IMR-90 (cell line): ENCODE data around the gene MAB21L4. TPM values are rescaled to one million over a fixed set of nuclear protein-coding genes. Genes with fewer than 3 reads are reported as not detected.

Experiments used
- ATAC-seq: fragments of 200-7000 bp; cut with Tn5 transposase; 2 replicates; pipeline ENCODE4 v1.9.1; 2020; ENCODE audit warnings: low read depth, mild to moderate bottlenecking, moderate library complexity
- BruUV-seq: library from RNA; stranded (reverse); fragments of 400-500 nt; replicated peaks from 2 replicates; lab custom pipeline; 2021; lab: Mats Ljungman, UMichigan
- CTCF ChIA-PET: fragments of 300-600 bp; formaldehyde crosslinking; extraction: SDS; loops from one replicate; lab custom pipeline; 2021; ENCODE audit warnings: antibody characterized with exemption; lab: Yijun Ruan, JAX
- POLR2A ChIA-PET: fragments of 300-600 bp; sonication (Branson Sonifier 250); formaldehyde crosslinking; loops from one replicate; lab custom pipeline; 2022; ENCODE audit warnings: antibody characterized with exemption; ENCODE audit not compliant: unreplicated experiment; lab: Charles Lee
- DNase-seq: peaks from one replicate; pipeline ENCODE4 v3.0.0; 2013
- H2AFZ ChIP-seq: replicated peaks from 2 replicates; pipeline ENCODE3; 2013; ENCODE audit warnings: low read length, mild to moderate bottlenecking; ENCODE audit not compliant: poor library complexity
- H2AK5ac ChIP-seq: 2 replicates; pipeline ENCODE4 v1.6.1; 2013; ENCODE audit warnings: low read depth, low read length, inconsistent platforms
- H2AK9ac ChIP-seq: replicated peaks from 2 replicates; pipeline ENCODE3; 2013; ENCODE audit warnings: mild to moderate bottlenecking, low read depth, low read length, moderate library complexity; ENCODE audit not compliant: poor library complexity
- H2BK120ac ChIP-seq: 2 replicates; pipeline ENCODE4 v1.6.1; 2013; ENCODE audit warnings: low read depth, low read length, inconsistent platforms
- H2BK15ac ChIP-seq: 3 replicates; pipeline ENCODE4 v1.6.1; 2013; ENCODE audit warnings: low read depth, low read length, inconsistent platforms
- H2BK20ac ChIP-seq: 2 replicates; pipeline ENCODE4 v1.6.1; 2013; ENCODE audit warnings: low read depth, mild to moderate bottlenecking, inconsistent platforms, low read length, moderate library complexity
- H2BK5ac ChIP-seq: 2 replicates; pipeline ENCODE4 v1.6.1; 2013; ENCODE audit warnings: mild to moderate bottlenecking, low read depth, low read length, inconsistent platforms; ENCODE audit not compliant: poor library complexity, severe bottlenecking
- H3K14ac ChIP-seq: replicated peaks from 2 replicates; pipeline ENCODE4 v1.6.1; 2013; ENCODE audit warnings: low read depth, low read length, inconsistent platforms
- H3K18ac ChIP-seq: 2 replicates; pipeline ENCODE4 v1.6.1; 2013; ENCODE audit warnings: low read depth, low read length, control low read depth
- H3K23ac ChIP-seq: 2 replicates; pipeline ENCODE4 v1.6.1; 2013; ENCODE audit warnings: low read depth, low read length, inconsistent platforms
- H3K27ac ChIP-seq: 2 replicates; pipeline ENCODE4 v1.5.1; 2013; ENCODE audit warnings: mild to moderate bottlenecking, control low read depth, low read length; ENCODE audit not compliant: insufficient read depth
- H3K27me3 ChIP-seq: 2 replicates; pipeline ENCODE4 v1.6.1; 2013; ENCODE audit warnings: low read length; ENCODE audit not compliant: control insufficient read depth, insufficient read depth
- H3K36me3 ChIP-seq: 2 replicates; pipeline ENCODE4 v1.6.1; 2013; ENCODE audit warnings: low read length, mixed read lengths; ENCODE audit not compliant: control insufficient read depth, insufficient read depth
- H3K4ac ChIP-seq: 2 replicates; pipeline ENCODE4 v1.6.1; 2013; ENCODE audit warnings: low read depth, low read length, inconsistent platforms
- H3K4me1 ChIP-seq: 2 replicates; pipeline ENCODE4 v1.6.1; 2013; ENCODE audit warnings: low read length, mixed read lengths; ENCODE audit not compliant: control insufficient read depth, insufficient read depth
- H3K4me2 ChIP-seq: 2 replicates; pipeline ENCODE4 v1.6.1; 2013; ENCODE audit warnings: low read depth, mild to moderate bottlenecking, control low read depth, low read length, moderate library complexity
- H3K4me3 ChIP-seq: 2 replicates; pipeline ENCODE4 v1.5.1; 2013; ENCODE audit warnings: low read depth, mild to moderate bottlenecking, control low read depth, low read length, moderate library complexity; ENCODE audit not compliant: insufficient read depth
- H3K56ac ChIP-seq: 2 replicates; pipeline ENCODE4 v1.6.1; 2013; ENCODE audit warnings: low read length, inconsistent platforms; ENCODE audit not compliant: insufficient read depth; ENCODE audit errors: extremely low read depth
- H3K79me1 ChIP-seq, 2 experiments: 2 replicates each; pipeline ENCODE4 v1.6.1; 2013; ENCODE audit warnings: low read length in 2 of 2, inconsistent platforms in 1 of 2, low read depth in 1 of 2
- H3K9ac ChIP-seq: 2 replicates; pipeline ENCODE4 v1.6.1; 2013; ENCODE audit warnings: low read depth, low read length, control low read depth
- H3K9me1 ChIP-seq: 2 replicates; pipeline ENCODE4 v1.6.1; 2013; ENCODE audit warnings: low read length, inconsistent platforms; ENCODE audit not compliant: insufficient read depth
- H3K9me3 ChIP-seq: 2 replicates; pipeline ENCODE4 v1.6.1; 2013; ENCODE audit warnings: low read length; ENCODE audit not compliant: control insufficient read depth, insufficient read depth
- H4K20me1 ChIP-seq: 2 replicates; pipeline ENCODE4 v1.6.1; 2013; ENCODE audit warnings: low read length, inconsistent platforms; ENCODE audit not compliant: insufficient read depth
- H4K5ac ChIP-seq: 2 replicates; pipeline ENCODE4 v1.6.1; 2013; ENCODE audit warnings: mild to moderate bottlenecking, low read depth, low read length, control low read depth
- H4K8ac ChIP-seq, 2 experiments: 2 replicates each; pipeline ENCODE4 v1.6.1; 2013; ENCODE audit warnings: low read depth in 2 of 2, low read length in 2 of 2, control low read depth in 1 of 2, inconsistent platforms in 1 of 2
- H4K91ac ChIP-seq: 2 replicates; pipeline ENCODE4 v1.6.1; 2013; ENCODE audit warnings: low read depth, low read length, inconsistent platforms; ENCODE audit not compliant: insufficient read depth
- BHLHE40 ChIP-seq: fragments of 150-350 bp; IDR thresholded peaks from 2 replicates; pipeline ENCODE4 v1.6.1; 2016; ENCODE audit warnings: mild to moderate bottlenecking, low read depth, low read length
- CEBPB ChIP-seq: IDR thresholded peaks from 2 replicates; pipeline ENCODE4 v1.6.1; 2012; ENCODE audit warnings: low read depth, low read length, improper control_type of control experiment
- CHD1 ChIP-seq: IDR thresholded peaks from 2 replicates; pipeline ENCODE4 v1.6.1; 2012; ENCODE audit warnings: low read depth, low read length, improper control_type of control experiment
- CTCF ChIP-seq: conservative IDR thresholded peaks from 2 replicates; pipeline ENCODE4 v1.5.1; 2012; ENCODE audit warnings: mild to moderate bottlenecking, low read depth, low read length, improper control_type of control experiment
- ELK1 ChIP-seq: fragments of 150-350 bp; IDR thresholded peaks from 2 replicates; pipeline ENCODE4 v1.6.1; 2016; ENCODE audit warnings: low read depth, mild to moderate bottlenecking, low read length, moderate library complexity, borderline replicate concordance
- FOS ChIP-seq: fragments of 150-350 bp; IDR thresholded peaks from 2 replicates; pipeline ENCODE4 v1.6.1; 2016; ENCODE audit warnings: low read depth, low read length
- MAFK ChIP-seq: IDR thresholded peaks from 2 replicates; pipeline ENCODE4 v1.6.1; 2012; ENCODE audit warnings: low read depth, low read length, improper control_type of control experiment
- MAZ ChIP-seq: IDR thresholded peaks from 2 replicates; pipeline ENCODE4 v1.6.1; 2012; ENCODE audit warnings: low read depth, mild to moderate bottlenecking, low read length, improper control_type of control experiment, moderate library complexity, borderline replicate concordance
- MXI1 ChIP-seq: IDR thresholded peaks from 2 replicates; pipeline ENCODE4 v1.6.1; 2012; ENCODE audit warnings: low read depth, mild to moderate bottlenecking, low read length, moderate library complexity, borderline replicate concordance
- RAD21 ChIP-seq: IDR thresholded peaks from 2 replicates; pipeline ENCODE4 v1.6.1; 2012; ENCODE audit warnings: low read length, improper control_type of control experiment
- USF2 ChIP-seq: fragments of 150-350 bp; IDR thresholded peaks from 2 replicates; pipeline ENCODE4 v1.6.1; 2017; ENCODE audit warnings: mild to moderate bottlenecking, antibody characterized with exemption, low read length, low read depth
- WGBS, 2 experiments: methylation state at CpG; one replicate each; pipeline versions ENCODE4 v1.1.5 to v1.1.7; 2013; ENCODE audit warnings: missing lambda C conversion rate in 2 of 2; ENCODE audit not compliant: insufficient read length in 1 of 2; ENCODE audit errors: extremely low coverage in 2 of 2; 5-methylcytosine and 5-hydroxymethylcytosine counted together
- dilution Hi-C: fragments of 300-500 bp; cut with HindIII; formaldehyde crosslinking; loops from one replicate; pipeline ENCODE4 v1.14.3; 2018; ENCODE audit warnings: low sequenced_read_pairs; ENCODE audit not compliant: unreplicated experiment
- in situ Hi-C: fragments of 300-500 bp; cut with MboI; formaldehyde crosslinking; loops from 3 replicates; pipeline ENCODE4 v1.14.3; 2019; ENCODE audit warnings: low sequenced_read_pairs, inconsistent platforms, mixed read lengths
- intact Hi-C: fragments of 100-400 bp; cut with micrococcal nuclease; formaldehyde crosslinking; loops from 2 replicates; pipeline ENCODE4 v1.10.0; 2022
- polyA plus RNA-seq, 3 experiments: library from polyadenylated mRNA; depleted of rRNA; stranded (reverse); fragments of >200 nt; gene quantifications; 2 replicates each; pipeline ENCODE4 v1.2.3, GENCODE V29; 2012; ENCODE audit warnings: low replicate concordance in 1 of 3
- total RNA-seq: library from RNA; depleted of rRNA; stranded (reverse); fragments of >200 nt; gene quantifications from 2 replicates; pipeline ENCODE4 v1.2.3, GENCODE V29; 2012

The MAB21L4 gene
- total and polyA plus RNA-seq, 2 of the 4 experiments (the other 2 are of a cell fraction): not detected

DNA sequence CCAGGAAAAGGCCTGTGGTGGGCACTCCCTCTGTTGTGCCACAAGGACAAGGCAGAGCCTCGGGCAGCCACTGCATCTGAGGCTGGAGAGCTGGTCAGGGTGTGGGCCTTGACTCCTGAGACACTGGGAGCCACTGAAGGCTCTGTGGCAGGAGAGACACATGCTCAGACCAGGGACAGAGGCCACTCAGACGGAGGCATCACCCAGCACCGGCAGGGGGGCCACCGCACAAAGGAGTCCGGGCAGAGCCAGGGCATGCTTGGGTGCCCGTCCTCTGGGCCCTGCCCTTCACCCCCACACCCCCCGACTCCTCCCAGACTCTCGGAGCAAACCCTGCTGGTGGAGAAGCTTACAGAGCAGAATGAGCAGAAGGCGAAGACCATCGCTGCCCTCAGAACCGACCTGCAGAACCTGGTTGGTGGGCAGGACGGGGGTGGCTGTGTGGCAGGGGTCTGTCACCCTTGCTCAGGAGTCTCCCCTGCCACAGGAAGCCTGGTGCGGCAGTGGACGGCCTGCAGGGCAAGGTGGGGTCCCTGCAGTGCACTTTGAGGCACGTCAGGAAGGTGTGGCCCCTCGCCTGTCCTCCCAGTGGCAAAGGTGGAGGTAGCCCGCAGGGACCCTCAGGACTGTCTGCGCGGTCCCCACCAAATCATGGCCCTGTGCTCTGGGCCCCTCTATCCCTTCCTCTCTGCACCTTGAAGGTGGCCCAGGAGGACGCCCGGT is 36.2 kb upstream of the MAB21L4 start:
- H4K20me1 ChIP-seq: no peaks in the 10 kb centered on the region

More for the DNA sequence above, 36.2 kb upstream of the MAB21L4 start:
- no peak overlapping the region for H2AFZ ChIP-seq
- no peak overlapping the region for H4K5ac ChIP-seq
- intact Hi-C loops: no loop called here
- no peaks in the 10 kb centered on the region; the same call in 1 of the 2 replicates for H3K4me1 ChIP-seq
- H4K91ac ChIP-seq: no peak overlapping the region
- DNase-seq: no peak
- peaks cover 24% of the 10 kb centered on the region for H3K27me3 ChIP-seq
- ChIA-PET CTCF (no interaction called here), POLR2A (no interaction called here)
- no peaks in the 10 kb centered on the region for H3K79me1 ChIP-seq
- no peak overlapping the region for H2AK9ac ChIP-seq
- 67% methylated on average over 1 of the region's 21 CpGs; no CpG with 5 or more reads in 1 of the 2 experiments for whole genome bisulfite sequencing, 2 experiments
- H3K4me2 ChIP-seq: no peak overlapping the region
- no peak overlapping the region for H2AK5ac ChIP-seq
- dilution Hi-C loops: no loop called here
- no peak overlapping the region for H3K4me3 ChIP-seq
- H3K4ac ChIP-seq: no peak overlapping the region
- no peak overlapping the region for H3K23ac ChIP-seq
- H3K18ac ChIP-seq: no peak overlapping the region
- H2BK15ac ChIP-seq: no peak overlapping the region
- no peak overlapping the region for H2BK120ac ChIP-seq
- in situ Hi-C loops: no loop called here
- no peak overlapping the region for H3K14ac ChIP-seq
- no peak overlapping the region for H2BK20ac ChIP-seq
- BruUV-seq: no TSS peak
- no peak overlapping the region for H3K27ac ChIP-seq
- H3K36me3 ChIP-seq: no peaks in the 10 kb centered on the region
- H3K9ac ChIP-seq: no peak overlapping the region
- H2BK5ac ChIP-seq: no peak overlapping the region
- peaks cover 2% of the 10 kb centered on the region; the same call in 1 of the 2 replicates for H3K9me3 ChIP-seq
- no peaks in the 10 kb centered on the region for H3K9me1 ChIP-seq
- H3K56ac ChIP-seq: no peak overlapping the region
- no peak for ATAC-seq
- H4K8ac ChIP-seq: no peak overlapping the region
- TF ChIP-seq CEBPB (no peak), CTCF (no peak), FOS (no peak), RAD21 (no peak), MXI1 (no peak), USF2 (no peak), MAFK (no peak), CHD1 (no peak), ELK1 (no peak), MAZ (no peak), BHLHE40 (no peak)
